HG03280 (cell line): ENCODE results near the gene MRPS2.
"Not testable (repeated sequence)": the region's sequence is repeated elsewhere in the genome, so short reads cannot be mapped to it uniquely, and the experiment has no call there.

ENCODE experiments used
- ATAC-seq: cut with Tn5 transposase; IDR thresholded peaks from one replicate; pipeline ENCODE4 v1.9.1; 2021; ENCODE audit warnings: mild to moderate bottlenecking, moderate library complexity; ENCODE audit not compliant: unreplicated experiment

Gene MRPS2

DNA sequence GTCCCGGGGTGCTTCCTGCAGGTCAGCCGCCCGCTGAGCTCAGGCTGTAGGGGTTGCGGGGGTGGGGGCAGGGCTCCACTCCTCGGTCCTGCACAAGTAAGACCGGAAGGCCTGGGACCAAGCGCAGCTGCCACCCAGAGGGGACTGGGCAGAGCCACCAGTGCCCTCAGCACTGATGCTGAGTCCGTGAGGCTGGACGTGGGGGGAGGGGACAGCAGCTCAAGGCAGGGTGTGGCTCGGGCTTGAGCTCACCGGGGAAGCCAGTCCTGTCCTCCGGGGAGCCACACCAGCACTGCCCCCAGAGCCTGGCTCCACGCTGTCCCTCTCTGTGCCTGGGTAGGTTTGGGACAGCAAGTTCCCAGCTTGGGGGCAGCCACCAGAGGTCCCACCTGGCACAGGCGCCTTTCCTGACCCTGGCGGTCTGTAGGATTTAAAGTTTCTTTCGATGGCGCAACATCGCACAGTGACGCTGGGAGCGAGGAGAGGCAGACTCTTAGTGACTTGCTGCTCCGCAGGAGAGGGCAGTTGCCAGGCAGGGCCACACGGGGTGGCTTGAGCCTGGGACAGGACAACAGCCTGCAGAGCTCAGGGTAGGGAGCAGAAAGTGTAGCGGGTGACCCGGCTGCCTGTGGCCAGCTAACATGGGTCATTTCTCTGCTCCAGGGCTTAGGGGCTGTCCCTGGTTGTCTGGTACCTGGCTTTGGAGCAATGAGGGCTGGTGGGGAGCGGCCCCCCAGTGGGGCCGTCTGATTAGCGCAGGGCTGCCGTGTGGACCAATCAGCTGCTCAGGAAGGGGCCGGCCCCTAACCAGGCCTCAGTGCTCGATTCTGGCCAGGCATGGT is 26.5 kb downstream of the MRPS2 start:
- ATAC-seq = no peak

DNA sequence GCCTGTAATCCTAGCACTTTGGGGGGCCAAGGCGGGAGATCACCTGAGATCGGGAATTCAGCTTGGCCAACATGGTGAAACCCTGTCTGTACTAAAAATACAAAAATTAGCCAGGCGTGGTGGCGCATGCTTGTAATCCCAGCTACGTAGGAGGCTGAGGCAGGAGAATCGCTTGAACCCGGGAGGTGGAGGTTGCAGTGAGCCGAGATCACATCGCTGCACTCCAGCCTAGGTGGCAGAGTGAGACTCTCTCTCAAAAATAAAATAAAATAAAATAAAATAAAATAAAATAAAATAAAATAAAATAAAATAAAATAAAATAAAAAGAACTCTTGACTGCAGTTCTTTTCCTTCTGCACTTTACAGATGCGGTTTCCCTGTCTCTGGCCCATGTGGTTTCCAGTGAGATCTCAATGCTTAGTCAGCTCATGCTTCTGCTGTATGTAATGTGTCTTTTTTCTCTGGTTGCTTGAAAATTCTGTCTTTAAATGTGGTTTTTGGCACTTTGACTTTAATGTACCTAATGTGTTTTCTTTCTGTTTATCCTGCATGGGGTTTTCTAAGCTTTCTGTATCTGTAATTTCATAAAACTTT is 28.5 kb downstream of the MRPS2 start:
- ATAC-seq = not testable (repeated sequence)

DNA sequence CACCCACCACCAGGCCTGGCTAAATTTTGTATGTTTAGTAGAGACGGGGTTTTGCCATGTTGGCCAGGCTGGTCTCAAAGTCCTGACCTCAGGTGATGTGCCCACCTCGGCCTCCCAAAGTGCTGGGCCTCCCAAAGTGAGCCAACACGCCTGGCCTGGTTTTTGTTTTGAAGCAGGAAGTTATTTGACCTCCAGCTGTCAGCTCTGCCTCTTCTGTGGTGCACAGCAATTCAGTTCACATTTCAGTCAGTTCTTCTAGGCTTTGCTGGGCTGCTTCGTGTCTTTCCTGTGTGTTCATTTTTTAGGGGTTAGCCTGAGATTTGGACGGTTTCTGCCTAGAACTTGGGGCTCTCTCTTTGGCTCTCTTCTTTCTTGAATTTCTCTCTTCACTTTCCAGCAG is 29.7 kb downstream of the MRPS2 start:
- ATAC-seq = no peak

DNA sequence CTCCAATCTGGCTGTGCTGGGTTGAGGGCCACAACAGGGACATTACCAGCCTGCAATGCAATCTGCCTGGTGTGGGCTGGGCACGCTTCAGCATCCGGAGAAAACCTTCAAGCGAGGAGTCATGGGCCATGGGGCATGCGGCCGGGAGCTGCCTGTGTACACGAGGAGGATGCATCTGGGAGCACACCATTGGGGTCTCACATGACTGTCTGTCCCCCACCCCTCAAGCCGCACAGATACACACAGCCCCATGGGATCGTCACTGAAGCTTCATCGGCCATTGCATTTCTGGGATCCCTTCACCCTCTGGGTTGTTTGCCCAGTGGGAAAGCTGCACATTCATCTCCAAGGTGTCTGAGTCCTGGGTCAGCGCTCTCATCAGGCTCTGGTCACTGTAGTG is 30.6 kb downstream of the MRPS2 start:
- no peak for ATAC-seq

DNA sequence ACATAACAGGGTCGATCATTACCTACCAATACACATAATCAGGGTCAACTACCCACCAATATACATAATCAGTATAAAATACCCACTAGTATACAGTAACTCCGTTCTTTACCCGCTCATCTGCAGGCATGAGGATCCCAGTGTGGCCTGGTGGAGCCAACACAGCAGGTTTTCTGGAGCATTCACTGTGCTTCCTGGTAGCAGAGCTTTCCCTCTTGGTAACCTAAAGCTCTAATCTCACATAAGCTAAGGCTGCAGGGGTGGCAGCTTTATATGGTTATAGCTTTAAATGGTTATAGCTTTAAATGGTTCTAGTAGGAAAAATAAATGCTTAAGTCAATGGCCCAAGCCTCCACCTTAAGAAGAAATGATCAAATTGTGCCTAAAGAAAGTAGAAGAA is 32.6 kb downstream of the MRPS2 start:
- no peak for ATAC-seq

DNA sequence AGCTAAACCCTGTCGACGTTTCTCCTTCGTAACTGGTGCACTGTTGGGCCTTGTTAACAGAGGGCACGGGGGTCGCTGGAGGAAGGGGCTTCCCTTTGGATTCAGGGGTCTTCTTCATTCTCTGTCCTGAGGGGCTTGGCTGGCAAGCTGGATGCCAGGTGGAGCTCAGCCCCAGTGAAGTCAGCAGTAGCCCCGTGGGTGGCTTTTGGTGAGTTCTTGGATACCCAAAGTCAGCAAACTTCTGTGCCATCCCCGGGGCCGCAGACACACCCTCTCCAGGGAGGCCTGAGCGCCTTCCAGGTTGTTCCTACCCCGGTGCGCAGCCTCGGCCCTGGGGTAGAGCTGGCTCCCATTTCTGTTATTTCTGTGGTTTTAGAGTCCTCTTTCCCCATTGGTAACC is 33.2 kb downstream of the MRPS2 start:
- ATAC-seq = no peak

DNA sequence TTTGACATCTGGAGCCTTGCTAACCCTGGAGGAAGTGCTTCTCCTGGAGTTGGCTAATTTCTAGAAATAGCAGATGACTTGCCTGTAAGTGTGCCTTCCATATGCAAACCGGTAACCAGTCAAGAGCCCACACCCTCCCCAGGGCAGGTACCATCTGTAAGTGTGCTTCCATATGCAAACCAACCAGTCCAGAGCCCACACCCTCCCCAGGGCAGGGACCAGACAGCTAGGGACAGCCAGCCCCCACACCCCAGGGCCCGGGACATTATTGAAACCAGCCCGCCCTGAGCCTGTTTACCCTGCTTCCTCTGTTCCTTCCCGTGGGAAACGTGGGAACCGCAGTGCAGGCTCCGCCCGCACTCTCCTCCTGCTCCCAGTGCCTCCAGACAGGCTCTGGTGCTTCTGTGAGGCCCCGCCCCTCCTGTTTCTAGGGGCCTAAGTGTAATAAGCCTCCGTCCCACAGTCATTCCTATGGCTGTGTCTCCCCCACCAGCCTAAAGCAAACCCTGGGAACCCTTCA is 33.8 kb downstream of the MRPS2 start:
- ATAC-seq = not testable (repeated sequence)

DNA sequence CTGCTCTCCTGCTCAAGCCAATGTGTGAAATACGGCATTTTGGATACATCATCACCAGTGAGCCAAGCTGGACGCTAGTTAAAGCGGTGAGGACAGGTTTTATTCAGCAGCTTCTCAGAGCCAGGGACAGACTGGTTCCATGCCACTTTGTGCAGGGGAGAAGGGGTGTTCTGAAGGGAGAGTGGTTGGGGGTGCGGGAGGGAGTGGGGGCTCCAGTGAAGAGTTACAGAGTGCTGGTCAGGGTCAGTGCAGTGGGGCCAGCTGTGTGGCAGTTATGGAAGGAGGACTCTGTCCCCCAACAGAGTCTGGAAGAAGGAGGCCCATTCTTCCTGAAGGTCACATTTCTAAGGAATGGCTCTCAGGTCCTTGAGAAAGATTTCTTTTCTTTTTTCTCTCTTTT is 34.3 kb downstream of the MRPS2 start:
- not testable (repeated sequence) for ATAC-seq

DNA sequence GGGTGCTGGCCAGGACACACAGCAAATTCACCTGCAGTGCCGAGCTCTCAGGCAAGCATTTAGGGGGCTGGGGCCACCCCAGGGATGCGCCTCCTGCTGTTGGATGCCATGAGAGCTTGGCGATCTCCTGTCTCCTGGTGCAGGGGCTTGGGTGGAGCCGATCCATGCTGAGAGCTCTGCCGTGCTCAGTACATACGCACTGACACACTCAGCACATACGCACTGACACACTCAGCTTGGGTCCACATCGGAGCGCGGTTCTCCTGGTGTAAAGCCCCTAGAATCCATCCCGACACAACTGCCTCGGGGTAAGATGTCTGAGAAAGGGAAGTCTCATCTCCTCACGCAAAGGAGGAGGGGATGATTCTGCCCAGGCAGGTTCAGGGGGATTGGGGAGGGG is 35.1 kb downstream of the MRPS2 start:
- ATAC-seq = not testable (repeated sequence)

DNA sequence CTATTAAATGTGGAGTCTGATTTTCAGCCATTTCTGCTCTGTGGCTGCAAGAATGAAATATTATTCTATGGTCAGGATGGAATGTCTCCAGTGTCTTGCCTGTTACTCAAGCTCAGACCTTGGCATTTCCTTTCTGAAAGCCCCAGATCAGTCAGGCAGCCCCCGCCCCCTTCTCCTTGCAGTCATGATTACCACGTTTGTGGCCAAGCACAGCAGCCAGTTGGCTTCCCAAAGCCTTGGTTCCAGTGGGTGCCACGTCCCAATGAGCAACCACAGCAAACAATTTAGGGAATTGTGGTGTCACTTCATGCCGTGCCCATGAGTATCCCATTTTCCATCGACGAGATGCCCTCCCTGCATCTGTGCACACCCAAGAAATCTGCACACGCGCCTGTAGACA is 35.7 kb downstream of the MRPS2 start:
- ATAC-seq = no peak

DNA sequence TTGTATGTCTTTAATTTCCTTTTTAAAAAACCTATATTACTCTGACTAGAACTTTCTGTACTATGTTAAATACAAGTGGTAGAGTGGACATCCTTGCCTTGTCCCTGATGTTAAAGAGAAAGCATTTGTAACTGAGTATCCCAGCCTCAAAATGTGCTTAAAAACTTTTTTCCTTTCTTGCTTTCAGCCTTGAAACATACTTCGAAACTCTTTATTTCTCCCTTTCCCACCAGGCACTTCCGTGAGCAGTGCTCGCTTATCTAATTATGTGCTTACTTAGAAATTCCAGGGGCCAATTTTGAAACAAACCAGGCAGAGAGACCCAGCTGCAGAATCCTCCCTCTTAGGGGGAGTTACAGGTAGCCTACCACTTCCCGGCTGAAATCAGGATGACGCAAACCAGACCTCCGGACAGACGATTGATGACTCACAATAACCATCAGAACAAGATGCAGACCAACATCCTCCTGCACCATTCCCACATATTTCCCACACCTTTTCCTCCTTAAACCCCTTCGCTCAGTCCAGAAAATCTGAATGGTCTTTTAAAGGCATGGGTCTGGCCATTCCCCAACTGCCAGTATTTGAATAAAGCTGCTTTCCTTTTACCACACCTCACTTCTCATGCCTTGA is 42.9 kb downstream of the MRPS2 start:
- not testable (repeated sequence) for ATAC-seq

DNA sequence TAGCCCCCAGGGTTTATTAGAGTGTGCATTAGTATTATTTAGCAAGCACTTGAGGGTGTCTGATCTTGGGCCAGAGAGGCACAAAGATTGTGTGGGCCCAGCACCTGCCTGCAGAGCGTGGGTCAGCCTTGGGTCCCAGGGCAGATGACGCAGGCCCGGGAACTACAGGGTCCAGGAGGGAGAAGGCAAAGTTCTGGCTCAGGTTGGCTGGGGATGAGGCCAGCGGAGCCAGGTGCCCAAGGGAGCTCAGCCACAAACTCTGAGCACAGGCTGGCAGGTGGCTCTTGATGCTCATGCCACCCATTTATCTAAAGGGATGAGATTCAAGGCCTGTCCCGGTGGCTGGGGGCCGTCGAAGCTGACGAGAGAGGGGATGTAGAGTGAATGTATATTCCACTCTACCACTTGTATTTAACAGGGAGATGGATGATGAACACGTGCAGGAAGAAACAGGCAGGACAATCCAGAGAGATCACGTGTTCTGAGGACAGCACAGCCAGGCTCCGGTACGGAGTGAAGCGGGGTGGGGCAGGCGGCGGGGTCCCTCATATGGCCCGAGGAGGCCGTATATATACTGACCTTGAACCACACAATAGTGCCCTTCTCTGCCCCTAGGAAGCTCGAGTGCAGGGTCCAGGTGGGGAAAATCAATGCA is 44.6 kb downstream of the MRPS2 start:
- ATAC-seq = no peak

DNA sequence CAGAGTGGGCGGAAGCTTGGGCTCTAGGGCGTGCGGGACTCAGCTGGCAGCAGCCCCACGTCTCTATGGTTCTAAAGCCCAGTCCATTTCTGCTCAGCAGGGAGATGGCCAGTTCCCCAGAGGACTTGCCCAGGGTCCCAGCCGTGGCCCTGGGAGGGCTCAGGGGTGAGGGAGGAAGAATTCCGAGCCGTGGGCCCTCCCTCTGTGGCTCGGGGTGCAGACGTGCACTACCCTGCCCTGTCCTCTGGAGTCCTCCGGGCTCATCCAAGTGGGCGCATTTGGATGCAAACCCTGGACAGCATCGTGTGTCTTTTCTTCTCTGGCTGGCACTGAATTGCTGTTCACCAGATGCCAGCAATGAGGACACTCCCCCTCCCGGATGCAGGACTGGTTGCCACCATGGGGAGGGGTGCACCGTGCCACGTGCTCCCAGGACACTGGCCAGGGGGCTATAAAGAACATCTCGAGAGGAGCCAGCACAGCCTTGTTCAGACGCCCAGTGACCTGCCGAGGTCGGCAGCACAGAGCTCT is 45.2 kb downstream of the MRPS2 start, which contains the start of gene OBP2A:
TSS of gene OBP2A (plus strand) at position 481 of the 531 bp plus-strand sequence. CDS start 55 bp downstream, outside the sequence.
- not testable (repeated sequence) for ATAC-seq

DNA sequence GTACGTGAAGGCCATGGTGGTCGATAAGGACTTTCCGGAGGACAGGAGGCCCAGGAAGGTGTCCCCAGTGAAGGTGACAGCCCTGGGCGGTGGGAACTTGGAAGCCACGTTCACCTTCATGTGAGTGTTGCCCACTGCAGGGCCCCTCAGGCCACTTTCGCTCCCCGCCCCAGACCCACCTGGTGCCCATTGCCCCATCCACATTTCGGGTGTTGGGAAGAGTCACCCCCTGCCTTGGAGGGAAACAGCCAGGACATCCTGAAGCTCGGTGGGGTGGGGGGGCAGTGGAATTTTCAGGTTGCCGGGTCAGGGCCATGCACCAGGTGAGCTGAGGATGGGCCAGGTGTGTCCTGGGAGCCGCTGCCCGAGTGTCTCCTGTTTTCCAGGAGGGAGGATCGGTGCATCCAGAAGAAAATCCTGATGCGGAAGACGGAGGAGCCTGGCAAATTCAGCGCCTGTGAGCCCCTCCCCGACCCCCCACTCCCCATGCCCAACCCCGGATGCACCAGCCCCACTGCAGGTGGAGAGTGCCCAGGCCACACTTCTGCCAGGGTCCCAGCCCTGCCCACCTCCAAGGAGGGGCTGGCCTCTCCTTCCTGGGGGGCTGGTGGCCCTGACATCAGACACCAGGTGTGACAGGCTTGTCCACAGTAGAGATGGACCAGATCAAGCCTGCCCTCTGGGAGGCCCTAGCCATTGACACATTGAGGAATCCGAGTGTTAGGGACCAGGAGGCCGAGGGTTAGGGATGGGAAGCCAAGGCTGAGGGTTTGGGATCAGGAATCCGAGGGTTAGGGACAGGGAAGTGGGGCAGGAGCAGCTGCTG is 46.5 kb downstream of the MRPS2 start:
- not testable (repeated sequence) for ATAC-seq

DNA sequence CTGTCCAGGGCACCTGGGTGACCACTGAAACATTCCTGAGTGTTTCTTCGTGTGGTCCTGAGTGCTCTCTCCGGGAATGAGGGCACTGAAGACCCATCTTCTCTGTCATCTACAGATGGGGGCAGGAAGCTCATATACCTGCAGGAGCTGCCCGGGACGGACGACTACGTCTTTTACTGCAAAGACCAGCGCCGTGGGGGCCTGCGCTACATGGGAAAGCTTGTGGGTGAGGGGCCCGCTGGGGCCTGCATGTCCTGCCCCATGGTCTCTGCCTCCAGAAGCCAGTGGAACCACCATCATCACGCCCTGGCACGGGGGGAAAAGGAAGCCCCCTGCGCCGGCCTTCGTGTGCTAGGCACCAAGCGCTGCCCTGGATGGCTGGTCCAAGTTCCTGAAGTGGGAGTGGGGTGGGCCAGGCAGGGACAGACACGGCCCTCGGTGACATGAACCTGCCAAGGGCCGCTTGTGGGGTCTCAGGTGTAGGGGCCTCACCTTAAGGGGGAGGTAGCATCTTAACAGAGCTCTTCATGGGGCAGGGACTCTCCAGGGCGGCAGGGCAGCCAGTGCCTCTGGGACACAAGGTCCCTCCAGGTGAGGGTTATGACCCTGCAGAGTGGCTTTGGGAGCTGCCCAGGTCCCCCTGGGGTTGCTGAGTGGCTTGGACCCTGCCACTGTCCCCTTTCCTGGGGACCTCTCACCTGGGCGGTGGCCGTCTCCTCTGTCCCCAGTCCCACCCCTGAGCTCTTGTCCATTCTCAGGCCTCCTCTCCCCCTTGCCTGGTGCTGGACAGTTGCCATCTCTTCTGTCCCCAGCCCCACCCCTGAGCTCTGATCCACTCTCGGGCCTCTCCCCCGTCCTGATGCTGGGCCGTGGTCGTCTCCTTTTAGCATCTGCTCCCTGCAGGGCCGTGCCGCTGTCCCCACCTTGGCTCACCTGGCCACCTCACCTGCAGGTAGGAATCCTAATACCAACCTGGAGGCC is 47.6 kb downstream of the MRPS2 start:
- no peak for ATAC-seq

DNA sequence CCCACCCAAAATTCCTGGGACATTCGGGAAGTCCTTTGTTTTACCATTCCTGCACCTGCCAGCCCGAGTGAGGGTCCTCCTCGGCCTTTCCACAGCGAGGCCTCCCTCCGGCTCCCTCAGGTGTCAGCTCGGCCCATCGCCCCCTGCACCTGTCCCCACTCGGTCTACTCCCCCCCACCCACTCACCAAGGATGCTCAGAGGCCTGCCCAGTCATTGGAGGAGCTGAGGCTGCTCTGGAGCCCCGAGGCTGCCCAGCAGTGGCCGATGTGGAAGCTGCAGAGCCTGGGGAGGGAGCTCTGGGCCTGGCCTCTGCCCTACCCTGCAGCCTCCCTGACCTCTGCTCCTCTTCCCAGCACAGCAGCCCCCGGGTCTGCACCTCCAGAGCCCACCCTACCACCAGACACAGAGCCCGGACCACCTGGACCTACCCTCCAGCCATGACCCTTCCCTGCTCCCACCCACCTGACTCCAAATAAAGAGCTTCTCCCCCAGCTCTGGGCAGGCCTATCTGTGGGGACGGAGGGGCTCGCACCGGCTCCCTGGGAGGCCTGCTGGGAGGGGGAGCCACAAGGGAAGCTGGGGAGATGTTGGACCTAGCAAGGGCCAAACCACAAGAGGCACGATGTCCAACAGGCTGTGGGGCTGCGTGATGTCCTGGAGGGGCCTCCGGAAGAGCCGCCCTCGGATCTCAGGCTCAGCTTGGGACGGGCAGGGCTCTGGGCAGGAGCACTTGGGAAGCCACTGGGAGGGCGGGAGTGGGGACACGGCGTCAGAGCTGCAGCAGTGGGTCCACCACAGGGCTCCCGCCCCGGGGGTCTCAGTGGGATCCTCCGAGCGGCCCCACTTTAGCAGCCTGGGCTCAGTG is 49.2 kb downstream of the MRPS2 start:
- ATAC-seq = not testable (repeated sequence)

DNA sequence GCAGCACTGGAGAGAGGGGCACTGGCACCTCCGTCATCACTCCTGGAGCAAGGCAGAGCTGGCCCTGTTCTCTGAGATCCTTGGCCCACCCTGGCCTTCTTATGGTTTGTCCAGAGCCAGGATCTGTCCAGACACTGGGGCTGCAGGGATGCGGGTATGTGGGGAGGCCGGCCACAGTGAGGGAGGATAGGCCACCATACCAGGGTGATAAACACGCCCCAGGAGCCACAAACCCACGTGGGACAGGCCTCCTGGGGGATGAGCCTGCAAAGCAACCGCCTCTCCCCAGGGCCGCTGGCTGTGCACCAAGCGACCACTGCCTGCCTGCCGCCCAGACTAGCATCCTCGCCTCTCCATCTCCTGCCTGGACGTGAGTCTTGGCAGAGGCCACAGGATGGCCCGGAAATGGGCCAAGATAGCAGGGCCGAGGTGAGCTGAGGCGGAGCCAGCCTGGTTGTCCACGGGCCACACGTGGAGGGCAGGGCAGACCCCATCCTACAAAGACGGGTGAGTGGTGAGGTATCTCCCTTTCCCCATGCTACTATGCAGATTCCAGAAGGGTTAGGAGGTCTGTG is 49.9 kb downstream of the MRPS2 start:
- no peak for ATAC-seq

DNA sequence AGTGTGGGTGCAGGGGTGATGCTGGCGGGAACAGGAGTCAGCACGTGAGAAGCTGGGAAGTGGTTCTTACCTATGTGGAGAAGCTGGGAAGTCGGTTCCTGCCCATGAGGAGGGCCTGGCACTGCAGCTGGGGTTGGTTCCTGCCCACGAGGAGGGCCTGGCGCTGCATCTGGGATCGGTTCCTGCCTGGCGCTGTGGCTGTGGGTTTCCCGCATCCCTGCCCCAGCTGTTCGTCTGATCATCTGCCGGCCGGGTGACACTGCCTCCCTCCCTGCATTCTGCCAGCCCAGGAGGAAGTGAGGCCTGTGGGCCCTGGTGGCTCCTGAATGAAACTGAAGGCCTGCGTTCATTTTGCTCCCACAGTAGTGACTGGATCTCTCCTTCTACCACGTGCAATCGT is 50.5 kb downstream of the MRPS2 start:
- no peak for ATAC-seq
